ENCODE measurements around the gene TXNDC11. TPM values are rescaled to one million over a fixed set of nuclear protein-coding genes. Genes with fewer than 3 reads are reported as not detected.

Gene TXNDC11
- total and polyA plus RNA-seq, 9 of the 15 experiments (the other 6 are each of a cell fraction or from before 2014, with no cell fraction given) = 0.66 to 32.6 (median 26.2) TPM

- Histone ChIP-seq H3K9ac (ENCODE audit: insufficient read depth in 1 of 2, low read depth in 2 of 2, low read length in 2 of 2) (no peak overlapping the region), H2AFZ (ENCODE audit: low read depth, low read length) (no peak overlapping the region), H3K27me3 (ENCODE audit: control insufficient read depth in 2 of 2, insufficient read depth in 2 of 2, low read length in 2 of 2) (no peaks in the 10 kb centered on the region), H3K9me3 (replicated peaks; ENCODE audit: control insufficient read depth, insufficient read depth, low read depth, low read length) (no peaks in the 10 kb centered on the region), H3K36me3 (ENCODE audit: control insufficient read depth, insufficient read depth, low read length) (peaks cover 83% of the 10 kb centered on the region), H3K4me1 (replicated peaks in 1 of 2; ENCODE audit: control insufficient read depth in 2 of 2, insufficient read depth in 2 of 2, low read length in 2 of 2) (no peaks in the 10 kb centered on the region), H3K79me2 (ENCODE audit: control insufficient read depth, insufficient read depth, low read length) (no peaks in the 10 kb centered on the region; the same call in 2 of the 3 replicates), H4K20me1 (replicated peaks; ENCODE audit: control insufficient read depth, insufficient read depth, low read length) (no peaks in the 10 kb centered on the region), H3K27ac (ENCODE audit: extremely low read depth, low read depth, low read length) (no peak overlapping the region), H3K9me1 (ENCODE audit: control insufficient read depth, insufficient read depth, low read length) (no peaks in the 10 kb centered on the region), H3K4me3 (no peak overlapping the region), H3K4me2 (ENCODE audit: insufficient read depth, low read length) (no peak overlapping the region)
- no peak for TF ChIP-seq NBN (IDR thresholded peaks at IDR 0.05; ENCODE audit: low read depth)
- TF ChIP-seq E2F8 (IDR thresholded peaks at IDR 0.05; ENCODE audit: low read depth, partially characterized antibody) = no peak
- no peak for TF ChIP-seq SAFB2 (IDR thresholded peaks at IDR 0.05; ENCODE audit: borderline replicate concordance, low read depth, low read length, severe bottlenecking)
- no peak for TF ChIP-seq ZNF436 (CRISPR knock-in tag; IDR thresholded peaks at IDR 0.05)
- TF ChIP-seq HMG20A (CRISPR knock-in tag; conservative IDR thresholded peaks at IDR 0.05) = no peak
- TF ChIP-seq ZNF507 (tag; conservative IDR thresholded peaks at IDR 0.05) = no peak
- no peak for TF ChIP-seq MEIS2 (IDR thresholded peaks at IDR 0.05; ENCODE audit: partially characterized antibody)
- no peak for TF ChIP-seq HNRNPL (IDR thresholded peaks at IDR 0.05; ENCODE audit: low read depth, low read length)
- TF ChIP-seq ZBTB43 (CRISPR knock-in tag; IDR thresholded peaks at IDR 0.05) = no peak
- TF ChIP-seq XRCC5 (IDR thresholded peaks at IDR 0.05; ENCODE audit: low read depth, low read length) = no peak
- TF ChIP-seq TFAP4 (CRISPR knock-in tag; IDR thresholded peaks at IDR 0.05; ENCODE audit: borderline replicate concordance) = no peak
- TF ChIP-seq HLTF (IDR thresholded peaks at IDR 0.05) = no peak
- TF ChIP-seq ILF3 (IDR thresholded peaks at IDR 0.05; ENCODE audit: borderline replicate concordance) = no peak
- no peak for TF ChIP-seq RBBP5 (IDR thresholded peaks at IDR 0.05; ENCODE audit: borderline replicate concordance, insufficient read depth, low read length, poor library complexity, severe bottlenecking)
- TF ChIP-seq ZNF354B (CRISPR knock-in tag; IDR thresholded peaks at IDR 0.05) = no peak
- no peak for TF ChIP-seq POLR2A (conservative IDR thresholded peaks at IDR 0.05)
- TF ChIP-seq MYBL2 (IDR thresholded peaks at IDR 0.05; ENCODE audit: low read depth) = no peak
- no peak for TF ChIP-seq MYBL2 (CRISPR knock-in tag; IDR thresholded peaks at IDR 0.05; ENCODE audit: borderline replicate concordance)
- TF ChIP-seq CTBP1 (IDR thresholded peaks at IDR 0.05; ENCODE audit: borderline replicate concordance) = no peak
- ATAC-seq (no peak), FAIRE-seq (no peak), DNase-seq (ENCODE audit: extremely low read depth in 1 of 4, low spot score in 3 of 4) (no peak)
- no TSS peak for BruUV-seq (replicated peaks)
- ChIA-PET POLR2A (no interaction called here), CTCF (ENCODE audit: low intra/inter-chr PET ratio) (interaction anchor here (0.6 kb wide), 1 partner anchor 47 kb away, joined by 4 read pairs; no protein-coding TSS in a partner anchor)
- in situ Hi-C loops (cut with MboI) (no loop called here), intact Hi-C loops (cut with micrococcal nuclease) (no loop called here)
- 96% methylated on average over 6 of the region's 6 CpGs for WGBS (ENCODE audit: insufficient coverage, low coverage, missing lambda C conversion rate)
These were observed 50.0 kb downstream of the TXNDC11 start for GRCh38 chr16:11692651-11693050.
